ENCODE measurements around the gene PDE3B.

The PDE3B gene

DNA sequence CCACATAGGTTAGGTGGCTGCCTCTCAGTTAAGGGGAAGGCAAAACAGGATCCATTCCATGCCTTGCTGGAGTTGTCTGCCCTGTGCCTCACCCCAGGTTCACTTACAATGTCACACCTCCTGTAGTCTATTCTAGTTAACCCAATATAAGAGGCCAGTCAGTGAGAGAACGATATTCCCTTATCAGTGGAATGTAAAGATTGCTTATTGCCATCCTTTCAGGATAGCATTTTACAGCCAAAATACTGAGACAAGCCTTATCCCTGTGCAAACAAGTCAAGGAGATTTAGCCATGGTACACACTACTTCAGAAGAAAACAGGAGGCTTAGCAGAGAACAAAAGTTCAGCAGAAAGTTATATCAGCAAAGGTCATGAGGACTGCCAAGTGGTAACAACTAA, 242.9 kb downstream of the PDE3B start:
- DNase-seq (ENCODE audit: low read depth), result no peak
- TF ChIP-seq CTCF (conservative IDR thresholded peaks at IDR 0.05; ENCODE audit: low read depth, low read length), result no peak
- no peak overlapping the region for H3K4me3 ChIP-seq (ENCODE audit: low read depth, low read length)

DNA sequence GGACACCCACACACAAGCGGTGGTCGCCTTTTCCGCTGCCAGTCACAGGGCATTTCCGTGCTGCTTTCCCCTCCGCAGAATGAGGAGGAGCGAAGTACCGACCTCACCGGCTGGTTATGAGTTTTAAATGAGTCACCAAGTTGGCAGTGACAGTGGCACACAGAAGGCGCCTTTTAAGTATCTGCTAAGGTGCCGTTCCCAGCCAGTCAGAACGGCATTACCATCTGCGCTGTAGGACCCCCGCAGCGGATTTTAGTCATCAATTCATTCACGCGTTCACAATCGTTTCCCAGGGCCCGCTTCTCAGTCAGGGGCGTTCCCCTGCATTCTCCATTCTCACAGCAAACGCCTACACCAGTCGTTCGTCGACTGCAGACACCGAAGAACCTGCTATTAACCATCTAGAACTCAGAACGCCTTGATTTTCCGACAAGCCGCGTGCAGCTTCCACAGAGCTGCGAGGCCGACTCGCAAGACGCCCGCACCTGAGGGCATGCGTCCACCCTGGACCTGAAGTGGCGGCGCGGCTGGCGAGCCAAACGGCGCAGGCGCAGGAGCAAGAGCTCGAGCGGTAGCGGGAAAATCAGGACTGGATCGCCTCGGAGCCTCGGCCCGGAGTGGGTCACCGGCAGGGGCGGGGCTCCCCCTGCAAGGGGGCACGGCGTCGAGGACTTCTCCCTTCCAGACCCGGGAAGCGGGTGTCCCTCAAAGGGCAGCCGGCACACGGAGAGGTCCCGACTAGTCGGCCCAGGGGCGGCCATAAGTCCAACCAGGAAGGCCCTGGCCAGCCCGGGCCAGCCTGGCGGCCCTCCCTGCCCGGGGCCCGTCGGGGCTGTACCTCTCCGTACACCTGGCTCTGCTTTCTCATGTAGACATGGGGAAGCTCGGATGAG, 247.8 kb downstream of the PDE3B start:
- no peak for TF ChIP-seq CTCF (conservative IDR thresholded peaks at IDR 0.05; ENCODE audit: low read depth, low read length)
- DNase-seq (ENCODE audit: low read depth), result peak; percentile 91
- peak overlapping the region; percentile 84 for H3K4me3 ChIP-seq (ENCODE audit: low read depth, low read length)

GRCh38 chr11:14892036-14892556, 248.5 kb downstream of the PDE3B start, which contains the start of gene CYP2R1:
TSS of gene CYP2R1 (minus strand) at chr11:14892231. CDS start at chr11:14892205, 26 bp downstream.
- TF ChIP-seq CTCF (conservative IDR thresholded peaks at IDR 0.05; ENCODE audit: low read depth, low read length), result no peak
- peak within 1 kb of the TSS; percentile 84 for H3K4me3 ChIP-seq (ENCODE audit: low read depth, low read length)
- DNase-seq (ENCODE audit: low read depth), result peak; percentile 98

DNA sequence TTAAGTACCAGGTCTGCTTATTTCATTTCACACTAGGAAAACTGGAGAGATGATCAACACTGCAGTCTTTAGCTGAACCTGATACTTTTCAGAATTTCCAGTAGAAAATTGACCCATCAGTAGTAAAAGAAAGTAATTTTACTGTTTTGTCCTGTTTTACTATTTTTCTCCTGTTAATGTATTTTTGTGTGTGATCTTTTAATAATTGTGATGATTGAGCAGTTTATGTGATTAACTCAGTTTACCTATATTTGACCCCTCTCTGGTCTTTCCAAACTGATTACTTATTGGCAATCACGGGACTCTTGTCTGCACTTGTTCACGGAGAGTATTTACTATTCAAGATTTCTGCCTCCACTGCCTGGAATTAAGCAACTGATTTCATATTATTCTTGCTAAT, 249.0 kb downstream of the PDE3B start:
- no peak for TF ChIP-seq CTCF (conservative IDR thresholded peaks at IDR 0.05; ENCODE audit: low read depth, low read length)
- peak overlapping the region; percentile 84 for H3K4me3 ChIP-seq (ENCODE audit: low read depth, low read length)
- no peak for DNase-seq (ENCODE audit: low read depth)

DNA sequence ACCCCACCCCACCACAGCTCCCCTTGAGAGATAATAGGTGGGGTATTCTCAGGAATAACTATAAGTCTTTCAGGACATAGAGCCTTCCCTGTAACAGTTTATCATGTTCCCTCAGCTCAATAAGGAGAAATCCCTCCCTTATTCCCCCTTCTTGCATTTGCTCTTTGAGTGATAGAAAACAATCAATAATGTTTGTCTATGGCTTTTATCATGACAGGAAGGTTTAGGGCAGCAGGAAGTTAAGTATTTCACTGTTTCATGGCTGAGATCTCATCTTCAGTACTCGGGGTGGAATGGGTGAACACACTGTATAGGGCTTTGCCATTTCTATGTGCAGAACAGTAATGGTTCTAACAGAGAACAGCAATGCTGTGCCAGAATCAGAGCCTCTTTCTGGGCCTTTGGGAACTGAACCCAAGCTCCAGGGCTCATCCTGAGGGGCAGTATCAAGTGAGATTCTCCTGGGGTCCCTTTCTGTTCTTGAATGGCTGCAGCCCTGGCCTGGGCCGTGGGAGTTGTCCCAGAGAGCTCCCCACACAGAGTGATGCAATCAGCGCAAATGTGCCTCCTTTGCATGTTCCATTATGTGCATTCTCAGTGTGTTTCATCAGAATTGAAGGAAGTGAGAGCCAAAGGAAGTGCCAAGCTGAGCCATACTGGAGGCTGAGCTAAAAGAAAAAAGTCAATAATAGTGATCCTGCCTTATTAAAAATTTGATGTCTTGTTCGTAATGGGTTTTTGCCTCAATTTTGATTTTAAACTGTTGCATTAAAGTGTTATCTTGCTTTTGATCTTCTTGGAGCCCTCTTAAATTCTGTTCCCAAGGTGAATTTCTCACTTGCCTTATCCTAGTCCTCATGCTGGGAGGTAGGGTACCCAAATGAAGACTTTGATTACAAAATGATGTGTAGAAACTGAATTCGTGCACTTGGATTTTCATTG, 251.3 kb downstream of the PDE3B start:
- peak; percentile 73 for DNase-seq (ENCODE audit: low read depth)
- TF ChIP-seq CTCF (conservative IDR thresholded peaks at IDR 0.05; ENCODE audit: low read depth, low read length), result no peak
- no peak overlapping the region for H3K4me3 ChIP-seq (ENCODE audit: low read depth, low read length)

GRCh38 chr11:14898355-14898754, 254.8 kb downstream of the PDE3B start:
- TF ChIP-seq CTCF (conservative IDR thresholded peaks at IDR 0.05; ENCODE audit: low read depth, low read length), result no peak
- no peak for DNase-seq (ENCODE audit: low read depth)
- no peak overlapping the region for H3K4me3 ChIP-seq (ENCODE audit: low read depth, low read length)

Measured in choroid plexus epithelial cell (primary cell).